ENCODE data around the gene LETM1. TPM values are rescaled to one million over a fixed set of nuclear protein-coding genes. Genes with fewer than 3 reads are reported as not detected.

The LETM1 gene
- total and polyA plus RNA-seq, 4 donors: 12.2 to 46.9 (median 24.1) TPM

DNA sequence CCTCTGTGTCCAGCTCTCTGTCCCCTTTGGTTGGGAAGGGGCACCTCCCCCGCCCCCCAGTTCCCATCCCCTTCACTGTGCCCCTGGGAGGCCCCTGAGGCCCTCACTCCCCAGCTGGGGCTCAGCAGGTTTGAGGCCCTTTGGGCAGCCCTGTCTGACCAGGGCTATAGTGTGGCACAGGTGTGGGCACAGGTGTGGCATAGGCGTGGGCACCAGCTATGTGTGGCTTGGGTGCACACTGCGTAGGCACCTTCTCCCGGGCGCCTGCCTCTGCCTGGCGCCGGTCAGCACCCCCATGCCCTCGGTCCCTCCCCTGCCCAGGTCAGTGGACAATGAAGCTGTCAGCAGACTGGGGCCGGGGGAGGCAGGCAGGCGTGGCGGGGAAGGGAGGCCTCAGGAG lies 70.4 kb downstream of the LETM1 start:
- H3K9ac ChIP-seq (ENCODE audit: low read depth in 1 of 2, low read length in 2 of 2): no peak overlapping the region
- no peaks in the 10 kb centered on the region for H3K9me3 ChIP-seq (ENCODE audit: control insufficient read depth in 4 of 4, low read length in 3 of 4)
- H3K4me1 ChIP-seq (ENCODE audit: control insufficient read depth in 4 of 4, insufficient read depth in 4 of 4, low read length in 3 of 4): peaks cover 3 to 13% (median 10%) of the 10 kb centered on the region in 4 donors
- H3K27me3 ChIP-seq (ENCODE audit: control insufficient read depth in 4 of 4, insufficient read depth in 4 of 4, low read length in 3 of 4): no peaks in the 10 kb centered on the region
- WGBS: 93% methylated on average over 11 of the region's 11 CpGs
- TF ChIP-seq TAF1 (conservative IDR thresholded peaks at IDR 0.05) (no peak), ATF3 (IDR thresholded peaks at IDR 0.05) (no peak), RXRA (IDR thresholded peaks at IDR 0.05) (no peak), YY1 (IDR thresholded peaks at IDR 0.05) (no peak), HNF4A (conservative IDR thresholded peaks at IDR 0.05) (no peak), FOXA2 (IDR thresholded peaks at IDR 0.05) (no peak), EGR1 (IDR thresholded peaks at IDR 0.05; ENCODE audit: low read depth in 2 of 2) (no peak), JUND (IDR thresholded peaks at IDR 0.05) (no peak), FOXA1 (IDR thresholded peaks at IDR 0.05) (no peak), NR2F2 (IDR thresholded peaks at IDR 0.05) (no peak), RAD21 (IDR thresholded peaks at IDR 0.05) (no peak), HNF4G (IDR thresholded peaks at IDR 0.05) (no peak), SP1 (IDR thresholded peaks at IDR 0.05) (no peak), GABPA (IDR thresholded peaks at IDR 0.05 in 1 of 2, conservative IDR thresholded peaks at IDR 0.05 in 1 of 2) (no peak)
- TF ChIP-seq, protein P1, sequence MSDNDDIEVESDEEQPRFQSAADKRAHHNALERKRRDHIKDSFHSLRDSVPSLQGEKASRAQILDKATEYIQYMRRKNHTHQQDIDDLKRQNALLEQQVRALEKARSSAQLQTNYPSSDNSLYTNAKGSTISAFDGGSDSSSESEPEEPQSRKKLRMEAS (IDR thresholded peaks at IDR 0.05): no peak
- TF ChIP-seq, protein P2, sequence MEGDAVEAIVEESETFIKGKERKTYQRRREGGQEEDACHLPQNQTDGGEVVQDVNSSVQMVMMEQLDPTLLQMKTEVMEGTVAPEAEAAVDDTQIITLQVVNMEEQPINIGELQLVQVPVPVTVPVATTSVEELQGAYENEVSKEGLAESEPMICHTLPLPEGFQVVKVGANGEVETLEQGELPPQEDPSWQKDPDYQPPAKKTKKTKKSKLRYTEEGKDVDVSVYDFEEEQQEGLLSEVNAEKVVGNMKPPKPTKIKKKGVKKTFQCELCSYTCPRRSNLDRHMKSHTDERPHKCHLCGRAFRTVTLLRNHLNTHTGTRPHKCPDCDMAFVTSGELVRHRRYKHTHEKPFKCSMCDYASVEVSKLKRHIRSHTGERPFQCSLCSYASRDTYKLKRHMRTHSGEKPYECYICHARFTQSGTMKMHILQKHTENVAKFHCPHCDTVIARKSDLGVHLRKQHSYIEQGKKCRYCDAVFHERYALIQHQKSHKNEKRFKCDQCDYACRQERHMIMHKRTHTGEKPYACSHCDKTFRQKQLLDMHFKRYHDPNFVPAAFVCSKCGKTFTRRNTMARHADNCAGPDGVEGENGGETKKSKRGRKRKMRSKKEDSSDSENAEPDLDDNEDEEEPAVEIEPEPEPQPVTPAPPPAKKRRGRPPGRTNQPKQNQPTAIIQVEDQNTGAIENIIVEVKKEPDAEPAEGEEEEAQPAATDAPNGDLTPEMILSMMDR (IDR thresholded peaks at IDR 0.05; ENCODE audit: low read depth, low read length, missing input control): no peak
- TF ChIP-seq, protein P3, sequence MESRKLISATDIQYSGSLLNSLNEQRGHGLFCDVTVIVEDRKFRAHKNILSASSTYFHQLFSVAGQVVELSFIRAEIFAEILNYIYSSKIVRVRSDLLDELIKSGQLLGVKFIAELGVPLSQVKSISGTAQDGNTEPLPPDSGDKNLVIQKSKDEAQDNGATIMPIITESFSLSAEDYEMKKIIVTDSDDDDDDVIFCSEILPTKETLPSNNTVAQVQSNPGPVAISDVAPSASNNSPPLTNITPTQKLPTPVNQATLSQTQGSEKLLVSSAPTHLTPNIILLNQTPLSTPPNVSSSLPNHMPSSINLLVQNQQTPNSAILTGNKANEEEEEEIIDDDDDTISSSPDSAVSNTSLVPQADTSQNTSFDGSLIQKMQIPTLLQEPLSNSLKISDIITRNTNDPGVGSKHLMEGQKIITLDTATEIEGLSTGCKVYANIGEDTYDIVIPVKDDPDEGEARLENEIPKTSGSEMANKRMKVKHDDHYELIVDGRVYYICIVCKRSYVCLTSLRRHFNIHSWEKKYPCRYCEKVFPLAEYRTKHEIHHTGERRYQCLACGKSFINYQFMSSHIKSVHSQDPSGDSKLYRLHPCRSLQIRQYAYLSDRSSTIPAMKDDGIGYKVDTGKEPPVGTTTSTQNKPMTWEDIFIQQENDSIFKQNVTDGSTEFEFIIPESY (IDR thresholded peaks at IDR 0.05): no peak
- TF ChIP-seq, protein P4, sequence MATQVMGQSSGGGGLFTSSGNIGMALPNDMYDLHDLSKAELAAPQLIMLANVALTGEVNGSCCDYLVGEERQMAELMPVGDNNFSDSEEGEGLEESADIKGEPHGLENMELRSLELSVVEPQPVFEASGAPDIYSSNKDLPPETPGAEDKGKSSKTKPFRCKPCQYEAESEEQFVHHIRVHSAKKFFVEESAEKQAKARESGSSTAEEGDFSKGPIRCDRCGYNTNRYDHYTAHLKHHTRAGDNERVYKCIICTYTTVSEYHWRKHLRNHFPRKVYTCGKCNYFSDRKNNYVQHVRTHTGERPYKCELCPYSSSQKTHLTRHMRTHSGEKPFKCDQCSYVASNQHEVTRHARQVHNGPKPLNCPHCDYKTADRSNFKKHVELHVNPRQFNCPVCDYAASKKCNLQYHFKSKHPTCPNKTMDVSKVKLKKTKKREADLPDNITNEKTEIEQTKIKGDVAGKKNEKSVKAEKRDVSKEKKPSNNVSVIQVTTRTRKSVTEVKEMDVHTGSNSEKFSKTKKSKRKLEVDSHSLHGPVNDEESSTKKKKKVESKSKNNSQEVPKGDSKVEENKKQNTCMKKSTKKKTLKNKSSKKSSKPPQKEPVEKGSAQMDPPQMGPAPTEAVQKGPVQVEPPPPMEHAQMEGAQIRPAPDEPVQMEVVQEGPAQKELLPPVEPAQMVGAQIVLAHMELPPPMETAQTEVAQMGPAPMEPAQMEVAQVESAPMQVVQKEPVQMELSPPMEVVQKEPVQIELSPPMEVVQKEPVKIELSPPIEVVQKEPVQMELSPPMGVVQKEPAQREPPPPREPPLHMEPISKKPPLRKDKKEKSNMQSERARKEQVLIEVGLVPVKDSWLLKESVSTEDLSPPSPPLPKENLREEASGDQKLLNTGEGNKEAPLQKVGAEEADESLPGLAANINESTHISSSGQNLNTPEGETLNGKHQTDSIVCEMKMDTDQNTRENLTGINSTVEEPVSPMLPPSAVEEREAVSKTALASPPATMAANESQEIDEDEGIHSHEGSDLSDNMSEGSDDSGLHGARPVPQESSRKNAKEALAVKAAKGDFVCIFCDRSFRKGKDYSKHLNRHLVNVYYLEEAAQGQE (IDR thresholded peaks at IDR 0.05): no peak
- H3K36me3 ChIP-seq (ENCODE audit: control insufficient read depth in 4 of 4, insufficient read depth in 3 of 4, low read depth in 1 of 4, low read length in 3 of 4): no peaks in the 10 kb centered on the region
- H3K4me3 ChIP-seq (ENCODE audit: low read depth in 1 of 3, low read length in 3 of 3): no peak overlapping the region
- no peak for DNase-seq (ENCODE audit: low spot score)
- H3K27ac ChIP-seq (ENCODE audit: low read depth in 1 of 2, low read length in 2 of 2): no peak overlapping the region

Measured in liver (tissue), 9 donors.